B cell (primary cell): ENCODE results near the gene TNPO1.

Experiments used
- EZH2 ChIP-seq: IDR thresholded peaks from 2 replicates; pipeline ENCODE4 v1.6.1; 2012; ENCODE audit warnings: borderline replicate concordance, low read depth, mild to moderate bottlenecking, moderate library complexity, low read length; ENCODE audit not compliant: insufficient read depth, poor library complexity, severe bottlenecking
- TF ChIP-seq, protein P1 (sequence below): fragments of 200-600 bp; IDR thresholded peaks from one replicate; pipeline ENCODE4 v1.8.0; 2022; ENCODE audit warnings: antibody characterized with exemption, mild to moderate bottlenecking

- TF ChIP-seq, protein P1, sequence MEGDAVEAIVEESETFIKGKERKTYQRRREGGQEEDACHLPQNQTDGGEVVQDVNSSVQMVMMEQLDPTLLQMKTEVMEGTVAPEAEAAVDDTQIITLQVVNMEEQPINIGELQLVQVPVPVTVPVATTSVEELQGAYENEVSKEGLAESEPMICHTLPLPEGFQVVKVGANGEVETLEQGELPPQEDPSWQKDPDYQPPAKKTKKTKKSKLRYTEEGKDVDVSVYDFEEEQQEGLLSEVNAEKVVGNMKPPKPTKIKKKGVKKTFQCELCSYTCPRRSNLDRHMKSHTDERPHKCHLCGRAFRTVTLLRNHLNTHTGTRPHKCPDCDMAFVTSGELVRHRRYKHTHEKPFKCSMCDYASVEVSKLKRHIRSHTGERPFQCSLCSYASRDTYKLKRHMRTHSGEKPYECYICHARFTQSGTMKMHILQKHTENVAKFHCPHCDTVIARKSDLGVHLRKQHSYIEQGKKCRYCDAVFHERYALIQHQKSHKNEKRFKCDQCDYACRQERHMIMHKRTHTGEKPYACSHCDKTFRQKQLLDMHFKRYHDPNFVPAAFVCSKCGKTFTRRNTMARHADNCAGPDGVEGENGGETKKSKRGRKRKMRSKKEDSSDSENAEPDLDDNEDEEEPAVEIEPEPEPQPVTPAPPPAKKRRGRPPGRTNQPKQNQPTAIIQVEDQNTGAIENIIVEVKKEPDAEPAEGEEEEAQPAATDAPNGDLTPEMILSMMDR: no peak
- TF ChIP-seq EZH2: no peak
Observed at GRCh38 chr5:72871366-72872024, 55.0 kb downstream of the TNPO1 start.
